ENCODE results near the gene GZMB. TPM values are rescaled to one million over a fixed set of nuclear protein-coding genes. Genes with fewer than 3 reads are reported as not detected.

The GZMB gene
- total and polyA plus RNA-seq, 7 experiments from 2014 or later, result 1.00 to 692 (median 3.0) TPM

- ChIA-PET CTCF (interaction anchor here (1.0 kb wide), 1 partner anchor 68 kb away, joined by 3 read pairs; no protein-coding TSS in a partner anchor), POLR2A (no interaction called here)
- H3K27me3 Mint-ChIP-seq, result no peaks in the 10 kb centered on the region
- ATAC-seq (no peak), DNase-seq (no peak)
- Histone ChIP-seq H3K4me3 (ENCODE audit: low read length) (peak overlapping the region; percentile 12), H3K27me3 (ENCODE audit: control insufficient read depth in 2 of 2, insufficient read depth in 2 of 2, low read length in 2 of 2) (no peaks in the 10 kb centered on the region), H3K27ac (ENCODE audit: low read depth, low read length) (no peak overlapping the region), H3K9me3 (ENCODE audit: control insufficient read depth in 2 of 3, low read length in 3 of 3) (no peaks in the 10 kb centered on the region), H3K4me1 (ENCODE audit: control insufficient read depth in 2 of 2, insufficient read depth in 2 of 2, low read length in 2 of 2) (peaks cover 0 to 65% of the 10 kb centered on the region in 2 donors), H3K36me3 (ENCODE audit: control insufficient read depth in 2 of 3, insufficient read depth in 3 of 3, low read length in 3 of 3) (no peaks in the 10 kb centered on the region)
- peaks cover 0 to 66% (median 3%) of the 10 kb centered on the region in 7 donors for H3K4me1 Mint-ChIP-seq
- peaks cover 0 to 8% (median 0%) of the 10 kb centered on the region in 11 donors for H3K9me3 Mint-ChIP-seq
- peak overlapping the region in 2 of 10 donors; percentile 64 to 78 for H3K4me3 Mint-ChIP-seq
- H3K27ac Mint-ChIP-seq, result peak overlapping the region in 2 of 9 donors; percentile 19 to 86
- peaks cover 0 to 3% (median 0%) of the 10 kb centered on the region in 5 donors for H3K36me3 Mint-ChIP-seq
- intact Hi-C loops (cut with micrococcal nuclease), result loop anchor here (5.0 kb wide), 2 partner anchors 84 to 524 kb away; no protein-coding TSS in a partner anchor
These were observed 26.1 kb downstream of the GZMB start for GRCh38 chr14:24607635-24608514.

DNA sequence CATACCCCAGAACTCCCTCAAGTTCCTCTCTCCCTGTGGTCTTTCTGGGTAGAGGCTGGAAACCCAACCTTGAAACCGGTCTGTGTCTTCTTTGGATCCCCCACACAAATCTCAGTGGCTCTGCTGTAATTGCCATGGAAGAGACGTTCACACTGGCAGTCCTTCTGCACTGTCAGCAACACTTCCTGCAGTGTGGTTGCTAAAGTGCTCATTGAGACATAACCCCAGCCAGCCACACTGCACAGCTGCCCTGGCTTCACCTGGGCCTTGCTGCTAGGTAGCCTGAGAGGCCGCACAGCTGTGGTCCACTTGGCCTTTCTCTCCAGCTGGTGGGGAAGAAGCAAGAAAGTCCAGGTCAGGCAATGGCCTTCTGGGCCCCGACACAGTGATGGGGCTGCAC lies 26.9 kb downstream of the GZMB start:
- H3K4me1 ChIP-seq (ENCODE audit: control insufficient read depth in 2 of 2, insufficient read depth in 2 of 2, low read length in 2 of 2), result peaks cover 0 to 57% of the 10 kb centered on the region in 2 donors
- H3K27ac ChIP-seq (ENCODE audit: low read depth, low read length), result no peak overlapping the region
- H3K27ac Mint-ChIP-seq, result peak overlapping the region in 2 of 9 donors; percentile 49 to 86
- peak overlapping the region; percentile 31 for H3K4me3 ChIP-seq (ENCODE audit: low read length)
- H3K4me3 Mint-ChIP-seq, result peak overlapping the region in 2 of 10 donors; percentile 64 to 78
- ChIA-PET CTCF (interaction anchor here (1.9 to 2.1 kb wide), 2 partner anchors 74 to 87 kb away, joined by 4 to 10 read pairs; no protein-coding TSS in a partner anchor), POLR2A (no interaction called here)
- H3K36me3 ChIP-seq (ENCODE audit: control insufficient read depth in 2 of 3, insufficient read depth in 3 of 3, low read length in 3 of 3), result no peaks in the 10 kb centered on the region
- DNase-seq, result no peak
- H3K9me3 ChIP-seq (ENCODE audit: control insufficient read depth in 2 of 3, low read length in 3 of 3), result no peaks in the 10 kb centered on the region
- peak; percentile 49 for ATAC-seq
- intact Hi-C loops (cut with micrococcal nuclease), result loop anchor here (5.0 kb wide), 2 partner anchors 85 to 525 kb away; no protein-coding TSS in a partner anchor
- H3K27me3 ChIP-seq (ENCODE audit: control insufficient read depth in 2 of 2, insufficient read depth in 2 of 2, low read length in 2 of 2), result no peaks in the 10 kb centered on the region
- peaks cover 0 to 8% (median 0%) of the 10 kb centered on the region in 11 donors for H3K9me3 Mint-ChIP-seq
- H3K27me3 Mint-ChIP-seq, result no peaks in the 10 kb centered on the region
- H3K4me1 Mint-ChIP-seq, result peaks cover 0 to 59% (median 3%) of the 10 kb centered on the region in 7 donors
- peaks cover 0 to 3% (median 0%) of the 10 kb centered on the region in 5 donors for H3K36me3 Mint-ChIP-seq

GRCh38 chr14:24606297-24606696 lies 27.7 kb downstream of the GZMB start:
- Mint-ChIP-seq H3K27ac (peak overlapping the region in 4 of 9 donors; percentile 18 to 86 (median 56)), H3K9me3 (peaks cover 0 to 5% (median 0%) of the 10 kb centered on the region in 11 donors), H3K4me3 (peak overlapping the region in 2 of 10 donors; percentile 40 to 85), H3K27me3 (peaks cover 0 to 4% (median 0%) of the 10 kb centered on the region in 5 donors), H3K36me3 (peaks cover 0 to 2% (median 0%) of the 10 kb centered on the region in 5 donors), H3K4me1 (peaks cover 0 to 56% (median 3%) of the 10 kb centered on the region in 7 donors)
- no peak for ATAC-seq
- Histone ChIP-seq H3K36me3 (ENCODE audit: control insufficient read depth in 2 of 3, insufficient read depth in 3 of 3, low read length in 3 of 3) (no peaks in the 10 kb centered on the region), H3K27ac (ENCODE audit: low read depth, low read length) (no peak overlapping the region), H3K9me3 (ENCODE audit: control insufficient read depth in 2 of 3, low read length in 3 of 3) (no peaks in the 10 kb centered on the region), H3K4me3 (ENCODE audit: low read length) (no peak overlapping the region), H3K4me1 (ENCODE audit: control insufficient read depth in 2 of 2, insufficient read depth in 2 of 2, low read length in 2 of 2) (peaks cover 0 to 51% of the 10 kb centered on the region in 2 donors), H3K27me3 (ENCODE audit: control insufficient read depth in 2 of 2, insufficient read depth in 2 of 2, low read length in 2 of 2) (no peaks in the 10 kb centered on the region)
- ChIA-PET POLR2A (no interaction called here), CTCF (interaction anchor here (0.7 to 2.1 kb wide), 6 partner anchors 26 to 87 kb away, joined by 3 to 10 read pairs (median 4); no protein-coding TSS in a partner anchor)
- DNase-seq, result no peak
- intact Hi-C loops (cut with micrococcal nuclease), result loop anchor here (5.0 kb wide), 2 partner anchors 86 to 526 kb away; no protein-coding TSS in a partner anchor

DNA sequence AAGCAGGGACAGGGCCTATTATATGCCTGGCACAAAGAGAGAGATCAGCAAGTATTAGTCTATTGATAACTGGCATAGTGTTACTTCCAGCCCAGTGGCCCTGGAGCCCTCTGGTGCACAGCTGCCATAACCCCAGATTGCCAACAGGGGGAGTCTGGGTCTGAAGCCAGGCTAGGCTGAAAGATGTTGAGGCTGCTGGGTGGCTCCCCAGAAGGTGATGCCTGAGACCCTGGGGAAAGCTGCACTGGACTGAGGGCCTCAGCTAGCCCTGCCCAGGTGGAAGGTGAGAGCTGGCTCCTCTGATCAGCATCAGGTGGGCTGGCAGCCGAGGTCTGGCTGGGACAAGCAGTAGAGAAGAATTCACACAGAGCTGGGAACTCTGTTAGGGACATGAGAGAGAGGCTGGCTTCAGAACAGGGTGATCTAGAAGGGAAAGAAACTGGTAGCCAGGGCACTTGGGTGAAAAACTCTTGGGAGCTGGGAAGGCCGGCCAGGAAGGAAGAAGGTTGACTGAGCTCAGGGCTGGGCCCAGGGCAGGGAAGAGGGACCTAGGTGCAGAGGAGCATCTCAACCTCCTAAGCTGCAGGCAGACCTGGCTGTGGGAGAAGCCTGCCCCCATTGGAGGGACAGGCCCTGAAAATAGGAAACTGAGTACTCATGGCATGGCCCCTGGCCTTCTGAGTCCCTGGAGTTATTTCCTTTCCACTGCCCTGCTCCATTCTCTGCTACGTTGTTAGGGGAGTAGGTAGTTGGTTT lies 28.4 kb downstream of the GZMB start:
- H3K27me3 ChIP-seq (ENCODE audit: control insufficient read depth in 2 of 2, insufficient read depth in 2 of 2, low read length in 2 of 2), result no peaks in the 10 kb centered on the region
- peaks cover 0 to 51% of the 10 kb centered on the region in 2 donors for H3K4me1 ChIP-seq (ENCODE audit: control insufficient read depth in 2 of 2, insufficient read depth in 2 of 2, low read length in 2 of 2)
- POLR2A ChIA-PET, result no interaction called here
- CTCF ChIA-PET, result interaction anchor here (0.7 to 2.1 kb wide), 9 partner anchors 27 to 129 kb away, joined by 3 to 10 read pairs (median 4); no protein-coding TSS in a partner anchor
- H3K27me3 Mint-ChIP-seq, result peaks cover 0 to 4% (median 0%) of the 10 kb centered on the region in 5 donors
- H3K36me3 Mint-ChIP-seq, result peaks cover 0 to 4% (median 0%) of the 10 kb centered on the region in 5 donors
- no peaks in the 10 kb centered on the region for H3K36me3 ChIP-seq (ENCODE audit: control insufficient read depth in 2 of 3, insufficient read depth in 3 of 3, low read length in 3 of 3)
- peak overlapping the region in 2 of 10 donors; percentile 52 to 85 for H3K4me3 Mint-ChIP-seq
- no peaks in the 10 kb centered on the region for H3K9me3 ChIP-seq (ENCODE audit: control insufficient read depth in 2 of 3, low read length in 3 of 3)
- DNase-seq (peak in 8 of 9 donors; percentile 18 to 75 (median 46)), ATAC-seq (peak; percentile 79)
- H3K27ac Mint-ChIP-seq, result peak overlapping the region in 6 of 9 donors; percentile 18 to 86 (median 36)
- intact Hi-C loops (cut with micrococcal nuclease), result loop anchor here (1.0 to 5.0 kb wide), 9 partner anchors 29 to 527 kb away; partner anchors contain the start of gene GZMB (in 1 of the 2)
- H3K4me1 Mint-ChIP-seq, result peaks cover 0 to 56% (median 3%) of the 10 kb centered on the region in 7 donors
- no peak overlapping the region for H3K27ac ChIP-seq (ENCODE audit: low read depth, low read length)
- H3K4me3 ChIP-seq (ENCODE audit: low read length), result no peak overlapping the region
- H3K9me3 Mint-ChIP-seq, result peaks cover 0 to 3% (median 0%) of the 10 kb centered on the region in 11 donors

- Mint-ChIP-seq H3K4me3 (no peak overlapping the region), H3K36me3 (peaks cover 0 to 33% (median 9%) of the 10 kb centered on the region in 5 donors), H3K9me3 (peaks cover 13 to 62% (median 44%) of the 10 kb centered on the region in 11 donors), H3K27ac (no peak overlapping the region), H3K4me1 (peaks cover 0 to 12% (median 0%) of the 10 kb centered on the region in 7 donors), H3K27me3 (peaks cover 12 to 28% (median 14%) of the 10 kb centered on the region in 5 donors)
- H3K27me3 ChIP-seq (ENCODE audit: control insufficient read depth in 2 of 2, insufficient read depth in 2 of 2, low read length in 2 of 2), result no peaks in the 10 kb centered on the region
- ChIA-PET CTCF (no interaction called here), POLR2A (no interaction called here)
- no peak overlapping the region for H3K27ac ChIP-seq (ENCODE audit: low read depth, low read length)
- no peak overlapping the region for H3K4me3 ChIP-seq (ENCODE audit: low read length)
- ATAC-seq (no peak), DNase-seq (no peak)
- H3K36me3 ChIP-seq (ENCODE audit: control insufficient read depth in 2 of 3, insufficient read depth in 3 of 3, low read length in 3 of 3), result no peaks in the 10 kb centered on the region
- H3K9me3 ChIP-seq (ENCODE audit: control insufficient read depth in 2 of 3, low read length in 3 of 3), result peaks cover 0 to 7% (median 0%) of the 10 kb centered on the region in 3 experiments
- intact Hi-C loops (cut with micrococcal nuclease), result no loop called here
- no peaks in the 10 kb centered on the region for H3K4me1 ChIP-seq (ENCODE audit: control insufficient read depth in 2 of 2, insufficient read depth in 2 of 2, low read length in 2 of 2)
These were observed 36.6 kb downstream of the GZMB start for GRCh38 chr14:24597403-24597802.

Data from naive thymus-derived CD4-positive, alpha-beta T cell (primary cell).